NCI-H187 (cell line): ENCODE results near the gene SYCN.

Experiments used
- DNase-seq, 2 experiments: peaks; one replicate each; lab custom pipeline; 2025; lab: John Stamatoyannopoulos, UW

The SYCN gene

DNA sequence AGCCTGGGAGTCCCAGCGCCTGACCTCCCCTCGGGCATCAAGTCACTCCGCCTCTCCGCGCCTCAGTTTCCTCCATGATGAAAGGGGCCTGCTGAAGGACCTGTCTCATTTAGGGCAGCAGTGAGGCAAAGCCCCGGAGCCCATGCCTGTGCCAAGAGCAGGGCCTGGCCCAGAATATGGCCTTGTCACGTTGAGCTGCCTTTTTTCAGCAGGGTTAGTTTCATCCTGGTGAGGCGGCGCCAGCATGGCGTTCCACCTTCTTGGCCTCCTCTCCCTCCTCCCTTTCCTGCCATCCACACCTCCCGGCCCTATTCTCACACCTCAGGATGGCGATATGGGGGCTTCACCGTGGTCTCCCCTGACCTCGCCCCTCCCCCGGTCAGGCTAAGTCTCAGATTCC lies 48.3 kb downstream of the SYCN start:
- no peak for DNase-seq

DNA sequence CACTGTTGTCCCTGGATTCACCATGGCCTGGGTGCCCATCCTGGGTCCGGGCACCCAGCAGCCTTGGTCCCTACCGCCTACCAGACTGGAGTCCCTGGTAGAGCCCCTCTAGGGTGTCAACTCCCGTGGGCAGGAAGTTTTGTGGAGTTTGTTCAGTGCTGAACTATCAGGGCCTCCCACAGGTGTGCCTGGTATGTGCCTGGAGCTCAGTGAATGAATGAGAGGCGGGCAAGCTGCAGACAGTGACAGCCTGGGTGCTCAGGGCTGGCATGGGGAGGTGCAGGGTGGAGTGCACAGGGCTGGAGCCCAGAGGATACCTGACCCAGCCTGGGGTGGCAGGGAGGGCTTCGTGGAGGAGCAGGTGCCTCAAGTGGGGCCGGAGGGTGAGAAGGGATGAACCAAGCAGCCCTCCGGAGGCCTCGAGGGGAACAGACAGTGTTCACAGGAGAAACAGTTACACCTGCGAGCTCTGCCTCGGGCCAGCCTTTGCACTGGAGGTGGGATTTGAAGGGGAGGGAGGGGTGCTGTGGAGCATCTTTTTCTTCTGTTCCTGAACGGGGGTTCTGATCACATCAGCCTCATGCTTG lies 48.9 kb downstream of the SYCN start:
- DNase-seq: no peak

DNA sequence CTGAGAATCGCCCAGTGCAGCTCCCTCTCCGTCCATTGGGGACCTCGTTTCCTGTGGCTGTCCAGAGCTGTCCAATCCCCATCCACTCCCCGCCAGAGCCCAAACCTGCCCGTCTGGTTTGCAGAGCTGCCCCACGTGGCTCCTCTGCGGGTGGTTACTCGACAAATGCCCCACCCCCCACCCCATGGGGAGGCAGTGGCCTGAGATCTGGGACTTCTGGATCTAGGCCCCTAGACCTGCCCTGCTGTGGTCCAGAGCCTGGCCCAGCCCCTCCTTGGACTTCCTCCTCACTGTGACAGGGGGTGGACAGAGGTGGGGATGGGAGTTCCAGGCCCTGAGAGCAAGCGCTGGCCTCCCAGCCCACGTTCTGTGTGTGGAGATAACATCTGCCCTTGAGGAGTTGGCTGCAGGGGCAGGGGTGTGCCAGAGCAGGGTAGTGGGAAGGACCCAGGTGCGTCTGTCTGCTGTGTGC lies 49.4 kb downstream of the SYCN start:
- no peak for DNase-seq

DNA sequence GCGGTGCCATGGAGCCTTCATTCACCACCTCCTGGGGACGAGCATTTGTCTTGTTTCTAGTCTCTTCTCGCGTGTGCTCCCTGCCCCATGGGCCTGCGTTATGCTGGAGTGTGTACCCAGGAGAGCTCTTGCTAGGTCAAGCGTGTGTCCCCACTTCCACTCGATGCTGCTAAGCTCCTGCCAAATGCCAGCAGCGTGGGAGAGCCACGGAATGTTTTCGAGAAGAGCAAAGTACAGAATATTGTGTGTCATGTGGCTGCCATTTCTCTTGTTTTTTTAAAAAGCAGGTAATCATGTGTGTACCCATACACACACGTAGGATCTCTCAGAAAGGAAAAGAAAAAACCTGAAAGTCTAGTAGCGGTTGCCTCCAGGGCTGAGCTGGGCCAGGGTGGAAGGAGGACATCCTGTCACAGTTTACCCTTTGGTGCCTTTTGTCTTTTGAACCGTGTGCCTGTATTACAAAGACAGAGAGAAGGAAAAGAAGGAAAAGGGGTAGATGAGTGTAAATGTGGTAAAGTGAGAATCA lies 49.9 kb downstream of the SYCN start:
- no peak for DNase-seq
